ENCODE data around the gene ADAM19. TPM values are rescaled to one million over a fixed set of nuclear protein-coding genes. Genes with fewer than 3 reads are reported as not detected.
A peak's percentile ranks its signal among the peaks of the same experiment; 100 is the strongest.

Gene ADAM19
- total RNA-seq, 1 donor from 2014 or later = 10.6 TPM

DNA sequence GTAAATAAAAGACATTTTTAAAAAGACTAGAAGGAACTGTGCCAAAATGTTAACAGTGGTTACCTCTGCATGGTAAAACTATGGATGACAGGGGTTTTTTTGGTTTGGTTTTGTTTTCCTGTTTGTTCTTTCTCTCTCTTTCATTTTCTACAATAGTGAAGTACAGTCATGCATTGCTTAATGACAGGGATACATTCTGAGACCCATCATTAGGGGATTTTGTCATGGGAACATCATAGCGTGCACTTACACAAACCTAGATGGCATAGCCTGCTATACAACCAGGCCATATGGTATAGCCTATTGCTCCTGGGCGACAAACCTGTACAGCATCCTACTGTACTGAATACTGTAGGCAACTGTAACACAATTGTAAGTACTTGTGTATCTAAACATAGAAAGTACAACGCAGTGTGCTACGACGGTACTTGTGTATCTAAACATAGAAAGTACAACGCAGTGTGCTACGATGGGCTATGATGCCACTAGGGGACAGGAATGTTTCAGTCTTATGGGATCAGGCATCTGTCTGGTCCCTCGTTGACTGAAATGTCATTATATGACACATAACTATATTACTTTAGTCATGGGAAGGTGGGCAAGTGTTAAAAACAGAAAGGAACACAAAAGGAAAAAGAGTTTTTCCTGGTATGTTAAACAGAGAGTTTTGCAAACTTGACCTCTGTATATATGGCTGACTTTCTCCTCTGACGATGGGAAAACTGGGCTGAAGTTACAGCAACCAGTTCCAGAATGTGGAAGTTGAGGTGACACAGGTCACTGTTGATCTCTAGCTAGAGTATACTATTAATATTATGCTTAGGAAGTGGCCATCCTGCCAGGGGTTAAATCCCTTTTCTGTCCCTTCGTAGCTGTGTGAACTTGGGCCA is 7.4 kb upstream of the ADAM19 start:
- TF ChIP-seq, protein P1, sequence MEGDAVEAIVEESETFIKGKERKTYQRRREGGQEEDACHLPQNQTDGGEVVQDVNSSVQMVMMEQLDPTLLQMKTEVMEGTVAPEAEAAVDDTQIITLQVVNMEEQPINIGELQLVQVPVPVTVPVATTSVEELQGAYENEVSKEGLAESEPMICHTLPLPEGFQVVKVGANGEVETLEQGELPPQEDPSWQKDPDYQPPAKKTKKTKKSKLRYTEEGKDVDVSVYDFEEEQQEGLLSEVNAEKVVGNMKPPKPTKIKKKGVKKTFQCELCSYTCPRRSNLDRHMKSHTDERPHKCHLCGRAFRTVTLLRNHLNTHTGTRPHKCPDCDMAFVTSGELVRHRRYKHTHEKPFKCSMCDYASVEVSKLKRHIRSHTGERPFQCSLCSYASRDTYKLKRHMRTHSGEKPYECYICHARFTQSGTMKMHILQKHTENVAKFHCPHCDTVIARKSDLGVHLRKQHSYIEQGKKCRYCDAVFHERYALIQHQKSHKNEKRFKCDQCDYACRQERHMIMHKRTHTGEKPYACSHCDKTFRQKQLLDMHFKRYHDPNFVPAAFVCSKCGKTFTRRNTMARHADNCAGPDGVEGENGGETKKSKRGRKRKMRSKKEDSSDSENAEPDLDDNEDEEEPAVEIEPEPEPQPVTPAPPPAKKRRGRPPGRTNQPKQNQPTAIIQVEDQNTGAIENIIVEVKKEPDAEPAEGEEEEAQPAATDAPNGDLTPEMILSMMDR (IDR thresholded peaks at IDR 0.05) = no peak
- ATAC-seq = no peak

DNA sequence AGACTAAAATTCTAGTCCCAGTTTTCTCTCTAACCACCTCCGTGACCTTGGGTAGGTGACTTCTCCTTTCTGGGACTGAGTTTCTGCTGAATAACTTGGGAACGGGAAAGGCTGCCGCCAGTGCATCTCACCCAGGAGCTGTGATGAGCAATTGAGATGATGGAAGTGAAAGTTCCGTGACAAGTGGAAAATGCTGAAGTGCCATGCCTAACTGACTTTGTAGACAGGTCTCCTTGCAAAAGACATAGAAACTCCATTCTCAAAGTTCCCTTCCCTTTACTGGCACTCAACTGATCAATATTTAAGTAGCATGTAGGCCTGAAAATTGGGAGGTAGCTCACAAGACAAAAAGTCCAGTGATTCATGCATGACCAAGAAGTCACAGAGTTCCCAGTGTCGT is 6.3 kb upstream of the ADAM19 start:
- intact Hi-C loops (cut with DNase I) = no loop called here
- H3K9me3 ChIP-seq = no peaks in the 10 kb centered on the region
- TF ChIP-seq, protein P1 (IDR thresholded peaks at IDR 0.05) = no peak
- H3K36me3 ChIP-seq = no peaks in the 10 kb centered on the region
- H3K27ac ChIP-seq = no peak overlapping the region
- H3K27me3 ChIP-seq = no peaks in the 10 kb centered on the region
- no peak for ATAC-seq
- DNase-seq = no peak
- no peaks in the 10 kb centered on the region for H3K4me1 ChIP-seq
- H3K4me3 ChIP-seq = no peak overlapping the region

More for the DNA sequence above, 7.4 kb upstream of the ADAM19 start:
- DNase-seq = no peak
- intact Hi-C loops (cut with DNase I) = no loop called here
- H3K4me1 ChIP-seq = no peaks in the 10 kb centered on the region
- H3K9me3 ChIP-seq = no peaks in the 10 kb centered on the region
- H3K4me3 ChIP-seq = no peak overlapping the region
- H3K27ac ChIP-seq = no peak overlapping the region
- no peaks in the 10 kb centered on the region for H3K36me3 ChIP-seq
- no peaks in the 10 kb centered on the region for H3K27me3 ChIP-seq

DNA sequence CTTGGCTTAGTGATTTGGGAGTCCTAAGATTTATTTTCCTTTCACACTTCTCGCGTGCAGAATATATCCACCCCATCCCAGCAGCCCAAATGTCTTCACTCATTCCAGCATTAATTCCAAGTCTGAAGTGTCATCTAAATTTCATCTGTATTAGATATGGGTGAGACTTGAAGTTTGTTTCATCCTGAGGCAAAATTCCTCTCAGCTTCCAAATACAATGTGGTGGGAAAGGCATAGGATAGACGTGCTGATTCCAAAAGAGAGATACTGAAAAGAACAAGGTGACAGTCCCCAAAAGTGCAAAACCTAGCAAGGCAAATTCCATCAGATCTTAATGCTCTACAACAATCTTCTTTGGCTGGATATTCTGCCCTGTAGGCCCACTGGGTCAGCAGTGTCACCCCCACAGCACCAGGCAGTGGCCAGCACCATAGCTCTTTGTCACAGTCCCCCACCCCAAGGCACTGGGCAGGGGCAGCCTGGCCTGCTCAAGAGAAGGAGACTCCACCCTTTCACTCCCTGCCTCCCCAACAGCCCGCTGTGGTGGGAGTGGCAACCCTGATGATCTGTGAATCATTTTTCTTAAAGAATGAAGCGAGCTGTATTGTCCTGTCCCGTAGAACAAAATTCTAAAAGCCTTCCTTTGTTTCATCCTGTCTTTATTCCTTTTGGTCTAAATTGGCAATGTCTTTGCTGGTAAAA is 2.7 kb upstream of the ADAM19 start:
- no peak for DNase-seq
- intact Hi-C loops (cut with DNase I) = no loop called here
- Histone ChIP-seq H3K27ac (no peak overlapping the region), H3K9me3 (no peaks in the 10 kb centered on the region), H3K4me3 (no peak overlapping the region), H3K27me3 (peaks cover 4% of the 10 kb centered on the region), H3K4me1 (no peaks in the 10 kb centered on the region), H3K36me3 (no peaks in the 10 kb centered on the region)
- TF ChIP-seq, protein P1 (IDR thresholded peaks at IDR 0.05) = no peak
- ATAC-seq = no peak

GRCh38 chr5:157576678-157577077 is 1.1 kb upstream of the ADAM19 start:
- no peaks in the 10 kb centered on the region for H3K9me3 ChIP-seq
- TF ChIP-seq, protein P1 (IDR thresholded peaks at IDR 0.05) = no peak
- no peaks in the 10 kb centered on the region for H3K36me3 ChIP-seq
- peaks cover 4% of the 10 kb centered on the region for H3K27me3 ChIP-seq
- peaks cover 3% of the 10 kb centered on the region for H3K4me1 ChIP-seq
- intact Hi-C loops (cut with DNase I) = no loop called here
- no peak overlapping the region for H3K27ac ChIP-seq
- no peak overlapping the region for H3K4me3 ChIP-seq
- DNase-seq = no peak
- no peak for ATAC-seq

- Histone ChIP-seq H3K27ac (peak overlapping the region; percentile 84), H3K4me1 (peaks cover 5% of the 10 kb centered on the region), H3K9me3 (no peaks in the 10 kb centered on the region), H3K4me3 (peak overlapping the region; percentile 69), H3K27me3 (peaks cover 4% of the 10 kb centered on the region), H3K36me3 (no peaks in the 10 kb centered on the region)
- TF ChIP-seq, protein P1 (IDR thresholded peaks at IDR 0.05) = no peak
- intact Hi-C loops (cut with DNase I) = no loop called here
- DNase-seq (no peak), ATAC-seq (peak; percentile 37)
Observed at GRCh38 chr5:157574456-157575380, 857 bp downstream of the ADAM19 start.

Measured in upper lobe of right lung (tissue), 1 donor.